HepG2 (cell line): Measurements from ENCODE around the gene CBLN3. TPM values are rescaled to one million over a fixed set of nuclear protein-coding genes. Genes with fewer than 3 reads are reported as not detected.

ENCODE experiments used
- ATAC-seq: fragments of 200-7000 bp; cut with Tn5 transposase; 3 replicates; pipeline ENCODE4 v1.9.1; 2020; ENCODE audit warnings: mild to moderate bottlenecking, moderate library complexity
- BruUV-seq: library from RNA; stranded (reverse); fragments of 400-500 nt; replicated peaks from 2 replicates; lab custom pipeline; 2021; lab: Mats Ljungman, UMichigan
- CTCF ChIA-PET: fragments of 300-600 bp; formaldehyde crosslinking; extraction: SDS; loops from one replicate; lab custom pipeline; 2021; ENCODE audit warnings: low total read pairs, inconsistent platforms, low intra/inter-chr PET ratio; lab: Yijun Ruan, JAX
- POLR2A ChIA-PET: fragments of 350-600 bp; sonication (Branson Sonifier 250); formaldehyde crosslinking; loops from one replicate; lab custom pipeline; 2020; ENCODE audit warnings: antibody characterized with exemption, inconsistent platforms; lab: Yijun Ruan, JAX
- DNase-seq: peaks from one replicate; pipeline ENCODE4 v3.0.0-alpha.2; 2015; ENCODE audit warnings: low spot score
- FAIRE-seq: peaks from 3 replicates; lab custom pipeline; 2011; peaks lifted over from hg19 to GRCh38; lab: Jason Lieb, UNC
- H2AFZ ChIP-seq: one replicate; pipeline ENCODE4 v1.6.1; 2011; ENCODE audit warnings: low read length, inconsistent platforms
- H3K27ac ChIP-seq: fragments of 300-600 bp; 3 replicates; pipeline ENCODE4 v1.8.0; 2011; ENCODE audit warnings: mixed run types, mild to moderate bottlenecking, mixed read lengths, low read length, inconsistent platforms; ENCODE audit not compliant: insufficient read depth; ENCODE audit errors: extremely low read length
- H3K27me3 ChIP-seq, 2 experiments: fragments of 200-600 bp in 1 of 2; 2 replicates in 1 of 2; 3 replicates in 1 of 2; pipeline versions ENCODE4 v1.6.0 to v1.8.0; 2011; ENCODE audit warnings: low read length in 2 of 2, mild to moderate bottlenecking in 2 of 2, moderate library complexity in 2 of 2, inconsistent platforms in 1 of 2; ENCODE audit not compliant: insufficient read depth in 2 of 2, control insufficient read depth in 1 of 2
- H3K36me3 ChIP-seq, 2 experiments: fragments of 200-600 bp in 1 of 2; replicated peaks in 1 of 2; 2 replicates in 1 of 2; 3 replicates in 1 of 2; pipeline versions ENCODE4 v1.5.1 to v1.8.0; 2011; ENCODE audit warnings: low read length in 2 of 2, inconsistent platforms in 1 of 2; ENCODE audit not compliant: insufficient read depth in 2 of 2, control insufficient read depth in 1 of 2
- H3K4me1 ChIP-seq: 2 replicates; pipeline ENCODE4 v1.5.1; 2012; ENCODE audit warnings: low read length, inconsistent platforms; ENCODE audit not compliant: insufficient read depth
- H3K4me2 ChIP-seq: 2 replicates; pipeline ENCODE4 v1.6.0; 2011; ENCODE audit warnings: low read depth, low read length, inconsistent platforms
- H3K4me3 ChIP-seq, 3 experiments: fragments of 200-600 bp in 1 of 3; sonication (generic), shearing (Covaris generic) in 1 of 3; replicated peaks in 1 of 3; 2 replicates each; pipeline ENCODE4 v1.5.1; 2011 to 2016; ENCODE audit warnings: low read length in 3 of 3, inconsistent platforms in 2 of 3, low read depth in 2 of 3, mild to moderate bottlenecking in 2 of 3, control low read depth in 1 of 3, mixed read lengths in 1 of 3; ENCODE audit not compliant: insufficient read depth in 1 of 3
- H3K79me2 ChIP-seq: one replicate; pipeline ENCODE4 v1.6.1; 2011; ENCODE audit warnings: low read length, inconsistent platforms; ENCODE audit not compliant: insufficient read depth
- H3K9ac ChIP-seq: 2 replicates; pipeline ENCODE4 v1.6.0; 2011; ENCODE audit warnings: mild to moderate bottlenecking, low read depth, low read length, inconsistent platforms; ENCODE audit not compliant: insufficient read depth
- H3K9me3 ChIP-seq: 2 replicates; pipeline ENCODE4 v1.5.1; 2012; ENCODE audit warnings: mild to moderate bottlenecking, low read length
- H4K20me1 ChIP-seq: 2 replicates; pipeline ENCODE4 v1.6.0; 2011; ENCODE audit warnings: inconsistent platforms, mild to moderate bottlenecking, low read length, moderate library complexity; ENCODE audit not compliant: insufficient read depth
- AGO2 ChIP-seq: fragments of 200-400 bp; formaldehyde crosslinking; optimal IDR thresholded peaks from 2 replicates; pipeline ENCODE3; 2017; ENCODE audit warnings: mild to moderate bottlenecking, low read depth, low read length, moderate library complexity
- ATAD3A ChIP-seq: sonication (generic); formaldehyde crosslinking; IDR thresholded peaks from 2 replicates; pipeline ENCODE4 v1.4.0; 2020; ENCODE audit warnings: missing genetic modification reagents
- HNF1A ChIP-seq, 2 experiments: sonication (generic) in 1 of 2; formaldehyde crosslinking in 1 of 2; IDR thresholded peaks; 2 replicates each; pipeline versions ENCODE4 v1.4.0 to v1.6.1; 2016 to 2020; ENCODE audit warnings: borderline replicate concordance in 1 of 2, low read depth in 1 of 2, mild to moderate bottlenecking in 1 of 2, missing genetic modification reagents in 1 of 2
- RAD21 ChIP-seq: fragments of 450-650 bp; formaldehyde crosslinking; IDR thresholded peaks from 2 replicates; pipeline ENCODE4 v1.5.0; 2020; ENCODE audit warnings: mild to moderate bottlenecking
- RBM22 ChIP-seq: fragments of 200-400 bp; formaldehyde crosslinking; optimal IDR thresholded peaks from 2 replicates; pipeline ENCODE3; 2017; ENCODE audit warnings: mild to moderate bottlenecking, low read length, moderate library complexity
- SNAPC2 ChIP-seq: sonication (generic); formaldehyde crosslinking; IDR thresholded peaks from 2 replicates; pipeline ENCODE4 v1.8.1; 2022; ENCODE audit warnings: mild to moderate bottlenecking, missing genetic modification reagents
- ZBTB2 ChIP-seq: sonication (generic); formaldehyde crosslinking; IDR thresholded peaks from 2 replicates; pipeline ENCODE4 v1.8.0; 2022; ENCODE audit warnings: low read depth, missing genetic modification reagents
- ZKSCAN1 ChIP-seq: fragments of 150-350 bp; IDR thresholded peaks from 2 replicates; pipeline ENCODE4 v1.6.1; 2014; ENCODE audit warnings: low read length
- ZNF3 ChIP-seq: IDR thresholded peaks from 2 replicates; pipeline ENCODE4 v1.7.0; 2017; ENCODE audit warnings: inconsistent platforms
- ZNF746 ChIP-seq: sonication (generic); formaldehyde crosslinking; IDR thresholded peaks from 2 replicates; pipeline ENCODE4 v1.8.0; 2022; ENCODE audit warnings: mild to moderate bottlenecking, missing genetic modification reagents
- WGBS: methylation state at CpG from one replicate; pipeline ENCODE4 v1.1.6; 2017; ENCODE audit warnings: low lambda C conversion rate; 5-methylcytosine and 5-hydroxymethylcytosine counted together
- in situ Hi-C: cut with HindIII; loops from 2 replicates; pipeline ENCODE4 v1.10.0; 2017; ENCODE audit warnings: low pct_unique_long_range_greater_than_20kb; ENCODE audit not compliant: extremely low pct_ligation_motif_present
- intact Hi-C: fragments of 100-400 bp; cut with micrococcal nuclease; formaldehyde crosslinking; loops from one replicate; pipeline ENCODE4 v1.10.0; 2022; ENCODE audit not compliant: unreplicated experiment
- polyA plus RNA-seq, 8 experiments: library from polyadenylated mRNA; depleted of rRNA in 3 of 8; stranded (reverse) in 7 of 8; unstranded in 1 of 8; fragments of >200 nt; fragmentation: Illumina TruSeq in 4 of 8; extraction: Trizol in 4 of 8; gene quantifications; 2 replicates each; pipeline versions ENCODE4 v1.2.1 to v1.2.3, GENCODE V29; 2011 to 2016; ENCODE audit warnings: low read depth in 4 of 8, missing spikeins in 1 of 8, mixed read lengths in 1 of 8; ENCODE audit not compliant: insufficient read depth in 1 of 8
- total RNA-seq, 5 experiments: library from RNA; depleted of rRNA; stranded (reverse); fragments of >200 nt; fragmentation: Illumina TruSeq; extraction: Trizol; gene quantifications; 2 replicates each; pipeline ENCODE4 v1.2.3, GENCODE V29; 2016; ENCODE audit warnings: low read depth in 1 of 5
- TF ChIP-seq, protein P1 (sequence below): sonication (generic); formaldehyde crosslinking; IDR thresholded peaks from 2 replicates; pipeline ENCODE4 v1.5.0; 2020; ENCODE audit warnings: mild to moderate bottlenecking, missing genetic modification reagents, borderline replicate concordance

Gene CBLN3
- total and polyA plus RNA-seq, 2 of the 13 experiments (the other 11 are each of a cell fraction or from before 2014, with no cell fraction given): 0.66 to 0.98 TPM

DNA sequence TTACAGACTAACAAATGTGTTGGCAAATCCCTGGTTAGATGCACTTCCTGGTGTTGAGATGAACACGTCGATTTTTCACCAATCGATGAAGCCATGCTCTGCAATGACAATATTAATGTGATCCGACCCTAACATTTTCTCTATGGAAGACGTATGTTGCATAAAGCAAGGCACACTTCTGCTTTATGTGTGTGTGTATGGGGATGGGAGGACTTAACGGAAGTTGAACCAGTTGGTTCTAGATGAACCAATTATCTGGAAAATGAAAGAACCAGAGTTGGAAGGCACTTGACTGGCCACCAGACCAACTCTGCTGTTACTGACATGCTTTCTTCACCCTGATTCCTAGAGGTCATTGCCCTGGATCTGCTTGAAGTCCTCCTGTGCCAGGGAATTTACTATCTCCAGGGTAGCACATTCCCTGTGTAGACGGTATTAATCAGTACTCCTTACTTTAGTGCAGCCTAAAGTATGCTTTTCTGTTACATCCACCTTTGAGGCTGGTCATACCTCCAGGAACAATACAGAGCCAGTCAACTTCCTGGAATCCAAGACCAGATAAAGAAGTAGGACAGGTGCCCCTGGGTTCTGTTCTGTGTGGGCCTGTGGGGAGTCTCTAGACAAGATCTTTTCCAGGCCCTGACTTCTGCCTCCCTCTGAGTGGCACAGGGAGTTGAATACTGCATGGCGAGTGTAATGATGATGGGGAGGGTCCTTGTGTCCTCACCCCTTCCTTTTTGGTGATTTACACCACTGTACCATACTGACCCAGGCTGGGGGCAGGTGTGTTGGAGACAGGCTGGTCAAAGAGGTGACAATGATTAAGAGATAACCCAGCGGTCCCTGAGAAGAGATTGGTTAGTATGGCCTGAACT lies 9.0 kb upstream of the CBLN3 start (continued):
- TF ChIP-seq, protein P1, sequence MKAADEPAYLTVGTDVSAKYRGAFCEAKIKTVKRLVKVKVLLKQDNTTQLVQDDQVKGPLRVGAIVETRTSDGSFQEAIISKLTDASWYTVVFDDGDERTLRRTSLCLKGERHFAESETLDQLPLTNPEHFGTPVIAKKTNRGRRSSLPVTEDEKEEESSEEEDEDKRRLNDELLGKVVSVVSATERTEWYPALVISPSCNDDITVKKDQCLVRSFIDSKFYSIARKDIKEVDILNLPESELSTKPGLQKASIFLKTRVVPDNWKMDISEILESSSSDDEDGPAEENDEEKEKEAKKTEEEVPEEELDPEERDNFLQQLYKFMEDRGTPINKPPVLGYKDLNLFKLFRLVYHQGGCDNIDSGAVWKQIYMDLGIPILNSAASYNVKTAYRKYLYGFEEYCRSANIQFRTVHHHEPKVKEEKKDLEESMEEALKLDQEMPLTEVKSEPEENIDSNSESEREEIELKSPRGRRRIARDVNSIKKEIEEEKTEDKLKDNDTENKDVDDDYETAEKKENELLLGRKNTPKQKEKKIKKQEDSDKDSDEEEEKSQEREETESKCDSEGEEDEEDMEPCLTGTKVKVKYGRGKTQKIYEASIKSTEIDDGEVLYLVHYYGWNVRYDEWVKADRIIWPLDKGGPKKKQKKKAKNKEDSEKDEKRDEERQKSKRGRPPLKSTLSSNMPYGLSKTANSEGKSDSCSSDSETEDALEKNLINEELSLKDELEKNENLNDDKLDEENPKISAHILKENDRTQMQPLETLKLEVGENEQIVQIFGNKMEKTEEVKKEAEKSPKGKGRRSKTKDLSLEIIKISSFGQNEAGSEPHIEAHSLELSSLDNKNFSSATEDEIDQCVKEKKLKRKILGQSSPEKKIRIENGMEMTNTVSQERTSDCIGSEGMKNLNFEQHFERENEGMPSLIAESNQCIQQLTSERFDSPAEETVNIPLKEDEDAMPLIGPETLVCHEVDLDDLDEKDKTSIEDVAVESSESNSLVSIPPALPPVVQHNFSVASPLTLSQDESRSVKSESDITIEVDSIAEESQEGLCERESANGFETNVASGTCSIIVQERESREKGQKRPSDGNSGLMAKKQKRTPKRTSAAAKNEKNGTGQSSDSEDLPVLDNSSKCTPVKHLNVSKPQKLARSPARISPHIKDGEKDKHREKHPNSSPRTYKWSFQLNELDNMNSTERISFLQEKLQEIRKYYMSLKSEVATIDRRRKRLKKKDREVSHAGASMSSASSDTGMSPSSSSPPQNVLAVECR (CRISPR knock-in tag): peak; percentile 5; the same call in 1 of the 2 replicates
- no peak for TF ChIP-seq ZNF3 (CRISPR knock-in tag)
- TF ChIP-seq SNAPC2: 0 out of 2 replicates have a peak, but pooled peaks have one; percentile 18
- TF ChIP-seq RAD21 (CRISPR knock-in tag): no peak
- peak; percentile 53 for TF ChIP-seq RBM22
- no peak for TF ChIP-seq ZKSCAN1
- TF ChIP-seq AGO2: peak; percentile 47
- TF ChIP-seq, all 625 proteins: peak for 15

DNA sequence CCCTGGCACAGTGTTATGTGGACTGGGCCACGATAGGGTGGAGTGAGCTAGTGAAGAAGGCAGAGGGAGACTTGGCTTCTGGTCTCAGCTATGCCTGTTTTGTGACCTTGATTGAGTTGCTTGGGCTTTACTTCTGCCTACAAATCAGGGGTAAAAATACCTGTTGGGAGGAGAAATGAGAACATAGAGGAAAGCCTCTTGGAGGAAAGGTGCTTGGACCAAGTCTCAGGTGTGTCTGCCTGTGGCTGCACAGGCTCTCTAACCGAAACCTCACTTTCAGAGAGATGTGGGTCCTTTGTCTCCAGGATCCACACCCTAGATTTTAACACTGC lies 8.2 kb upstream of the CBLN3 start:
- intact Hi-C loops (loop anchor here (10.0 kb wide), 1 partner anchor 853 kb away; no protein-coding TSS in a partner anchor), in situ Hi-C loops (loop anchor here (10.0 kb wide), 1 partner anchor 193 kb away; the partner anchor contains the start of gene TINF2)
- Histone ChIP-seq H3K36me3 (peaks cover 48 to 69% of the 10 kb centered on the region in 2 experiments), H3K4me2 (no peak overlapping the region), H3K4me1 (peaks cover 23% of the 10 kb centered on the region), H2AFZ (no peak overlapping the region), H3K27ac (no peak overlapping the region), H4K20me1 (peaks cover under 1% of the 10 kb centered on the region; the same call in 1 of the 2 replicates), H3K9me3 (no peaks in the 10 kb centered on the region), H3K79me2 (peaks cover 13% of the 10 kb centered on the region), H3K4me3 (no peak overlapping the region), H3K27me3 (no peaks in the 10 kb centered on the region; a peak in 1 of 5 replicates), H3K9ac (no peak overlapping the region)
- FAIRE-seq (no peak), DNase-seq (no peak), ATAC-seq (no peak)
- POLR2A ChIA-PET: interaction anchor here (1.0 to 4.1 kb wide), 10 partner anchors 10 to 1116 kb away, joined by 3 to 39 read pairs (median 7); partner anchors contain the start of genes CIDEB, DHRS1, NOP9 and PABPN1
- CTCF ChIA-PET: interaction anchor here (1.5 to 11.8 kb wide), 4 partner anchors 72 to 106 kb away, joined by 5 to 295 read pairs (median 120); partner anchors contain the start of genes ADCY4 and NFATC4
- BruUV-seq: no TSS peak
- WGBS: 95% methylated on average over 2 of the region's 2 CpGs
- no peak for TF ChIP-seq ZNF746 (CRISPR knock-in tag)
- TF ChIP-seq ATAD3A: 0 out of 2 replicates have a peak, but pooled peaks have one; percentile 53
- no peak for TF ChIP-seq ZBTB2
- no peak for TF ChIP-seq HNF1A (IDR thresholded peaks at IDR 0.05; ENCODE audit: low read depth)
- TF ChIP-seq HNF1A (CRISPR knock-in tag; IDR thresholded peaks at IDR 0.05; ENCODE audit: borderline replicate concordance): no peak
